Keratinocyte (primary cell): Measurements from ENCODE around the gene GNG8. TPM values are rescaled to one million over a fixed set of nuclear protein-coding genes. Genes with fewer than 3 reads are reported as not detected.
"Not testable (repeated sequence)": the region's sequence is repeated elsewhere in the genome, so short reads cannot be mapped to it uniquely, and the experiment has no call there.

Experiments used
- DNase-seq: peaks from one replicate; pipeline ENCODE4 v3.0.0-alpha.2; 2011; ENCODE audit warnings: low read depth, missing footprints, low spot score
- FAIRE-seq: peaks from 2 replicates; lab custom pipeline; 2011; peaks lifted over from hg19 to GRCh38; lab: Jason Lieb, UNC
- H2AFZ ChIP-seq: 2 replicates; pipeline ENCODE4 v1.6.0; 2012; ENCODE audit warnings: low read length, control low read depth, inconsistent platforms; ENCODE audit not compliant: control insufficient read depth
- H3K27ac ChIP-seq: 2 replicates; pipeline ENCODE4 v1.5.1; 2011; ENCODE audit warnings: low read length; ENCODE audit not compliant: control insufficient read depth, insufficient read depth
- H3K27me3 ChIP-seq: 3 replicates; pipeline ENCODE4 v1.6.0; 2011; ENCODE audit warnings: low read length; ENCODE audit not compliant: control insufficient read depth, insufficient read depth; ENCODE audit errors: extremely low read depth
- H3K36me3 ChIP-seq, 2 experiments: 2 replicates in 1 of 2; 3 replicates in 1 of 2; pipeline ENCODE4 v1.5.1; 2011; ENCODE audit warnings: low read length in 2 of 2, mild to moderate bottlenecking in 1 of 2; ENCODE audit not compliant: control insufficient read depth in 2 of 2, insufficient read depth in 2 of 2; ENCODE audit errors: extremely low read depth in 1 of 2
- H3K4me1 ChIP-seq: 3 replicates; pipeline ENCODE4 v1.5.1; 2011; ENCODE audit warnings: low read length; ENCODE audit not compliant: control insufficient read depth, insufficient read depth; ENCODE audit errors: extremely low read depth
- H3K4me2 ChIP-seq: 3 replicates; pipeline ENCODE4 v1.6.0; 2011; ENCODE audit warnings: low read depth, low read length; ENCODE audit not compliant: control insufficient read depth, insufficient read depth; ENCODE audit errors: extremely low read depth
- H3K4me3 ChIP-seq, 3 experiments: fragments of 200-600 bp in 1 of 3; sonication (generic) in 1 of 3; 2 replicates in 2 of 3; 3 replicates in 1 of 3; pipeline ENCODE4 v1.5.1; 2011 to 2016; ENCODE audit warnings: low read length in 3 of 3, mild to moderate bottlenecking in 3 of 3, control low read depth in 2 of 3, inconsistent platforms in 1 of 3, low read depth in 1 of 3, mixed read lengths in 1 of 3, mixed run types in 1 of 3, moderate library complexity in 1 of 3; ENCODE audit not compliant: control insufficient read depth in 2 of 3, insufficient read depth in 2 of 3; ENCODE audit errors: extremely low read depth in 1 of 3
- H3K79me2 ChIP-seq: 2 replicates; pipeline ENCODE4 v1.6.0; 2012; ENCODE audit warnings: low read length; ENCODE audit not compliant: control insufficient read depth, insufficient read depth
- H3K9ac ChIP-seq: 3 replicates; pipeline ENCODE4 v1.6.0; 2011; ENCODE audit warnings: low read length; ENCODE audit not compliant: control insufficient read depth, insufficient read depth; ENCODE audit errors: extremely low read depth
- H3K9me1 ChIP-seq: 3 replicates; pipeline ENCODE4 v1.6.0; 2011; ENCODE audit warnings: low read length; ENCODE audit not compliant: control insufficient read depth, insufficient read depth; ENCODE audit errors: extremely low read depth
- H3K9me3 ChIP-seq: 2 replicates; pipeline ENCODE4 v1.5.1; 2012; ENCODE audit warnings: low read depth, low read length; ENCODE audit not compliant: control insufficient read depth
- H4K20me1 ChIP-seq: 3 replicates; pipeline ENCODE4 v1.6.0; 2011; ENCODE audit warnings: low read length; ENCODE audit not compliant: control insufficient read depth, insufficient read depth; ENCODE audit errors: extremely low read depth
- CTCF ChIP-seq, 3 experiments: IDR thresholded peaks in 1 of 3; conservative IDR thresholded peaks in 1 of 3; optimal IDR thresholded peaks in 1 of 3; 2 replicates in 2 of 3; 3 replicates in 1 of 3; pipeline versions ENCODE3 to v1.5.1; 2011; ENCODE audit warnings: low read length in 3 of 3, mild to moderate bottlenecking in 3 of 3, moderate library complexity in 2 of 3, control low read depth in 1 of 3, inconsistent platforms in 1 of 3; ENCODE audit not compliant: insufficient read depth in 2 of 3; ENCODE audit errors: extremely low read depth in 1 of 3
- EZH2 ChIP-seq: IDR thresholded peaks from one replicate; pipeline ENCODE4 v1.6.1; 2012; ENCODE audit warnings: inconsistent platforms, mild to moderate bottlenecking, low read length, moderate library complexity
- dilution Hi-C: fragments of 300-500 bp; cut with MboI; formaldehyde crosslinking; loops from one replicate; pipeline ENCODE4 v1.7.0; 2020; ENCODE audit warnings: low sequenced_read_pairs; ENCODE audit not compliant: extremely low pct_ligation_motif_present
- polyA plus RNA-seq, 5 experiments: library from polyadenylated mRNA; depleted of rRNA in 3 of 5; stranded (reverse) in 3 of 5; stranded (forward) in 1 of 5; unstranded in 1 of 5; fragments of >200 nt; gene quantifications; 1 replicate in 1 of 5; 2 replicates in 3 of 5; 3 replicates in 1 of 5; pipeline versions ENCODE4 v1.2.1 to v1.2.3, GENCODE V29; 2011 to 2012; ENCODE audit warnings: missing spikeins in 2 of 5, low read depth in 1 of 5, low replicate concordance in 1 of 5

GNG8 gene
- polyA plus RNA-seq, 1 donor (not counting 4 experiments of a cell fraction or from before 2014, with no cell fraction given) = not detected

- H4K20me1 ChIP-seq = no peaks in the 10 kb centered on the region
- no peak overlapping the region for H3K9ac ChIP-seq
- H3K4me1 ChIP-seq = peaks cover 18% of the 10 kb centered on the region
- no peak overlapping the region for H3K4me3 ChIP-seq
- peak overlapping the region; percentile 25 for H3K4me2 ChIP-seq
- no peak for DNase-seq
- H3K36me3 ChIP-seq = no peaks in the 10 kb centered on the region
- H3K27ac ChIP-seq = no peak overlapping the region
- dilution Hi-C loops = no loop called here
- TF ChIP-seq EZH2 = no peak
- TF ChIP-seq CTCF (optimal IDR thresholded peaks at IDR 0.05 in 1 of 3, IDR thresholded peaks at IDR 0.05 in 1 of 3, conservative IDR thresholded peaks at IDR 0.05 in 1 of 3; ENCODE audit: extremely low read depth in 1 of 3, insufficient read depth in 2 of 3, low read length in 3 of 3) = no peak
- FAIRE-seq = peak; percentile 52
- no peaks in the 10 kb centered on the region for H3K9me1 ChIP-seq
- no peaks in the 10 kb centered on the region for H3K9me3 ChIP-seq
- H3K27me3 ChIP-seq = peaks cover 20% of the 10 kb centered on the region
- H3K79me2 ChIP-seq = no peaks in the 10 kb centered on the region
- peak overlapping the region; percentile 56 for H2AFZ ChIP-seq
Observed at GRCh38 chr19:46630586-46631205, 5.3 kb downstream of the GNG8 start.

- DNase-seq = no peak
- H3K27ac ChIP-seq = no peak overlapping the region
- no peaks in the 10 kb centered on the region for H3K79me2 ChIP-seq
- H3K4me2 ChIP-seq = no peak overlapping the region
- FAIRE-seq = no peak
- peaks cover 21% of the 10 kb centered on the region for H3K4me1 ChIP-seq
- no peaks in the 10 kb centered on the region for H3K9me3 ChIP-seq
- no peak overlapping the region for H2AFZ ChIP-seq
- no peaks in the 10 kb centered on the region for H4K20me1 ChIP-seq
- H3K9ac ChIP-seq = no peak overlapping the region
- dilution Hi-C loops = no loop called here
- no peaks in the 10 kb centered on the region for H3K9me1 ChIP-seq
- H3K4me3 ChIP-seq = no peak overlapping the region
- H3K27me3 ChIP-seq = peaks cover 12% of the 10 kb centered on the region
- TF ChIP-seq EZH2 (no peak), CTCF (optimal IDR thresholded peaks at IDR 0.05 in 1 of 3, IDR thresholded peaks at IDR 0.05 in 1 of 3, conservative IDR thresholded peaks at IDR 0.05 in 1 of 3; ENCODE audit: extremely low read depth in 1 of 3, insufficient read depth in 2 of 3, low read length in 3 of 3) (no peak)
- no peaks in the 10 kb centered on the region for H3K36me3 ChIP-seq
Observed at GRCh38 chr19:46629546-46630025, 6.4 kb downstream of the GNG8 start.

- H3K36me3 ChIP-seq, DNase-seq, H2AFZ ChIP-seq, H3K4me3 ChIP-seq, H3K27ac ChIP-seq, FAIRE-seq, H3K9me3 ChIP-seq, H3K4me2 ChIP-seq, H4K20me1 ChIP-seq, H3K79me2 ChIP-seq, H3K9me1 ChIP-seq, H3K27me3 ChIP-seq, H3K9ac ChIP-seq, dilution Hi-C loops: not testable (repeated sequence)
- peaks cover 21% of the 10 kb centered on the region for H3K4me1 ChIP-seq
Observed at GRCh38 chr19:46628970-46629369, 7.0 kb downstream of the GNG8 start.
